Effector CD8-positive, alpha-beta T cell (primary cell): ENCODE data around the gene HS2ST1.
"Not testable (repeated sequence)": the region's sequence is repeated elsewhere in the genome, so short reads cannot be mapped to it uniquely, and the experiment has no call there.

ENCODE experiments used
- DNase-seq: peaks from one replicate; lab custom pipeline; 2025; lab: John Stamatoyannopoulos, UW

HS2ST1 gene

GRCh38 chr1:87066708-87067107 lies 152.3 kb downstream of the HS2ST1 start:
- DNase-seq = not testable (repeated sequence)

- DNase-seq = no peak
Measured at GRCh38 chr1:87072411-87072810, 158.0 kb downstream of the HS2ST1 start.

- DNase-seq = no peak
Measured at GRCh38 chr1:87072904-87073303, 158.5 kb downstream of the HS2ST1 start.

GRCh38 chr1:87074001-87074795 lies 159.8 kb downstream of the HS2ST1 start:
- no peak for DNase-seq

- no peak for DNase-seq
Measured at GRCh38 chr1:87077959-87078639, 163.7 kb downstream of the HS2ST1 start.

- no peak for DNase-seq
Measured at GRCh38 chr1:87084244-87084836, 169.9 kb downstream of the HS2ST1 start.

- no peak for DNase-seq
Measured at GRCh38 chr1:87086120-87086519, 171.7 kb downstream of the HS2ST1 start.

GRCh38 chr1:87089070-87089736 lies 174.8 kb downstream of the HS2ST1 start:
- no peak for DNase-seq

- DNase-seq = no peak
Measured at GRCh38 chr1:87089823-87090222, 175.4 kb downstream of the HS2ST1 start.

- DNase-seq = no peak
Measured at GRCh38 chr1:87091425-87091824, 177.0 kb downstream of the HS2ST1 start.

GRCh38 chr1:87092846-87093245 lies 178.4 kb downstream of the HS2ST1 start:
- DNase-seq = no peak

- DNase-seq = no peak
Measured at GRCh38 chr1:87093286-87093685, 178.9 kb downstream of the HS2ST1 start.

- no peak for DNase-seq
Measured at GRCh38 chr1:87094238-87094637, 179.8 kb downstream of the HS2ST1 start.

GRCh38 chr1:87100271-87100670 lies 185.8 kb downstream of the HS2ST1 start:
- DNase-seq = no peak

GRCh38 chr1:87103074-87103473 lies 188.6 kb downstream of the HS2ST1 start:
- DNase-seq = no peak

GRCh38 chr1:87104140-87104539 lies 189.7 kb downstream of the HS2ST1 start:
- no peak for DNase-seq

- DNase-seq = no peak
Measured at GRCh38 chr1:87104945-87105344, 190.5 kb downstream of the HS2ST1 start.

- no peak for DNase-seq
Measured at GRCh38 chr1:87106144-87106543, 191.7 kb downstream of the HS2ST1 start.

- no peak for DNase-seq
Measured at GRCh38 chr1:87106867-87107266, 192.4 kb downstream of the HS2ST1 start.

- no peak for DNase-seq
Measured at GRCh38 chr1:87108228-87108627, 193.8 kb downstream of the HS2ST1 start.

GRCh38 chr1:87108814-87109411 lies 194.5 kb downstream of the HS2ST1 start:
- no peak for DNase-seq
